ES-I3 (cell line): ENCODE results near the gene ADAM33.
A peak's percentile ranks its signal among the peaks of the same experiment; 100 is the strongest.

ENCODE experiments used
- H3K36me3 ChIP-seq: 2 replicates; pipeline ENCODE4 v1.6.1; 2013; ENCODE audit warnings: mild to moderate bottlenecking, low read length, control low read depth, moderate library complexity; ENCODE audit not compliant: insufficient read depth
- H3K4me1 ChIP-seq: 2 replicates; pipeline ENCODE4 v1.6.1; 2013; ENCODE audit warnings: mild to moderate bottlenecking, control low read depth, low read length; ENCODE audit not compliant: insufficient read depth
- H3K9ac ChIP-seq: 2 replicates; pipeline ENCODE4 v1.6.1; 2013; ENCODE audit warnings: low read depth, mild to moderate bottlenecking, low read length, moderate library complexity
- H3K9me3 ChIP-seq: 2 replicates; pipeline ENCODE4 v1.6.1; 2013; ENCODE audit warnings: mild to moderate bottlenecking, low read length, moderate library complexity; ENCODE audit not compliant: control insufficient read depth, insufficient read depth

The ADAM33 gene

DNA sequence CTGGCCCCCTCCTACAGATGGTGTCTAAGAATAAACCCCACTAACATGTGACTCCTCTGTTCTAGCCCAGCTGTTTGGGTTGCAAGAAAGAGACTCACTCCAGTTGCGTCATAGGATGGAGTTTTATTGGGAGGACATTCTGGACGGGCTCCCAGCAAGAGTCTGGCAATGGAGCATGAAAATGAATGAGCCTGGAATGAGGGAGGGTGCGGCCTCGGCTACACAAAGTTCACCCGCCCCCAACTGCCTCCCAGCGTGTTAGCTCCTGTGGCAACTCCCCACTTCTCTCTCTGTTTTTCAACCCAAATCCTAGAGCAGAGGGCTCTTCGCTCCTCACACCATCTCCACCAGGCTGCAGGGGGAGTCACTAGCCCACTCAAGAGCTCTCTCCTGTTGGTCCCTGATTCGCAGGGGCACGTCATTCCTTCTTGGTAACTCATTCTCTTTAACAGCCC is 5.1 kb upstream of the ADAM33 start:
- Histone ChIP-seq H3K36me3 (no peaks in the 10 kb centered on the region), H3K9me3 (no peaks in the 10 kb centered on the region), H3K9ac (no peak overlapping the region), H3K4me1 (peaks cover 20% of the 10 kb centered on the region)

DNA sequence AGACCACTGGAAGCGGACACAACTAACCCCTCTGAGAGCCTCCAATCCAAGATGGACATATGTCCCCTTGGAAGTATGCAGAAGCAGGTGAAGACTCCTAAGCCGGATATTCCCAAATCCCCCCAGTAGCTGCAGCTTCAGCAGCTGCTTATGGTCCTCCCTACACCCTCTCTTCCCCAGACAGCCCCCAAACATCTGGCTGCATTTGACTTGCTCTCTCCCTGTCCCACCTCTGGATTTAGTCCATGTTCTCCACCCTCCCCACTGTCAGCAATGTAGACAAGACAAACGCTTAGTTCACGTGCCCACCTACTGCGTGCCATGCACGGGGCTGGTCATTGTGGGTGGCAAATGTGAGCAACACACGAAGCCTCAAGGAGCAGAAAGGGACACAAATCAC is 4.6 kb upstream of the ADAM33 start:
- H3K36me3 ChIP-seq: no peaks in the 10 kb centered on the region
- no peak overlapping the region for H3K9ac ChIP-seq
- peaks cover 20% of the 10 kb centered on the region for H3K4me1 ChIP-seq
- H3K9me3 ChIP-seq: no peaks in the 10 kb centered on the region

DNA sequence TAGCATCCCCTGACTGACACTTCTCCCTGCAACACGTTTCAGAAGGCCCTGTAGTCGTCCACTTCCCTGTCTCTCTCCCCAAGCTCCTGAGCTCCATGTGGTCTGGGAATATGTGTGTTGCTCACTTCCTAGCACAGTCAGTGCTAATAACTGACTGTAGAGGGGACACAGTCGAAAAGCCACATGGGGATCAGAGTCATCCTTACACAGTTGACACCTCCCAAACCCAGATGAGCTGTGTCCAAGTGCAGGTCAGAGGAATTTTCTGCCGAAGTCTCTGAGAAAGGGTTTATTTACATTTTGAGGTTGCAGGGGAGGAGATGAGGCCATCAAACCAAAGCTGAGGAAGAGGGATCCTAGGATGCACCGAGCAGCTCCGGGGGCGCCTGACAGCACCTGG is 3.5 kb upstream of the ADAM33 start:
- H3K9me3 ChIP-seq: no peaks in the 10 kb centered on the region
- peaks cover 20% of the 10 kb centered on the region for H3K4me1 ChIP-seq
- H3K9ac ChIP-seq: no peak overlapping the region
- no peaks in the 10 kb centered on the region for H3K36me3 ChIP-seq

DNA sequence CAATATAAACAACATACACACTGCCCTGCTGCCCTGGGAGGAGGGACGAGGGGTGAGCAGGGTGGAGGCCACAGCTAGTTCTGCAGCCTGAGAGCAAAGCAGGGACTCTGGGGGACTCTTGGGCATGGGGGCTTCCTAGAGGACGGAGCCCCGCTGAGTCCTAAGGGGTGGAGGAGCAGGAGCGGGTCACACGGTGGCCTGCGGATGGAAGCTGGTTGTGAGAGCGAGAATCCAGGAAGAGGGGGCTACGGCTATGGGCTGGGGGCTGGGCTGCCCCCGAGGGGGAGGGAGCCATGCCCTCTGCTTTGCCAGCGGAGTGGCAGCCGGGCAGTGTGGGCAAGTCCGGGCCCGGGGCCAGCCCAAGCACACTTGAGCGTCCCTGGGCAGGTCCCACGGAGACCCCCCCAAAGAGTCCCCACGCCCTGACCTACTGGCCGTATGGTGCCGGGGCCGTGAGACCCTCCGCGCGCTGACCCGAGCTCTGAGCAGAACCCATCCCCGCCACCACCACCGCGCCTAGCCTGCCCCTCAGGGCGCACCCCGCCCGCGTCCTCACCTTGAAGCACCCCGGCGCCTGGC is 369 bp downstream of the ADAM33 start:
- peaks cover 14% of the 10 kb centered on the region for H3K4me1 ChIP-seq
- no peaks in the 10 kb centered on the region for H3K36me3 ChIP-seq
- no peaks in the 10 kb centered on the region for H3K9me3 ChIP-seq
- peak overlapping the region; percentile 83 for H3K9ac ChIP-seq

DNA sequence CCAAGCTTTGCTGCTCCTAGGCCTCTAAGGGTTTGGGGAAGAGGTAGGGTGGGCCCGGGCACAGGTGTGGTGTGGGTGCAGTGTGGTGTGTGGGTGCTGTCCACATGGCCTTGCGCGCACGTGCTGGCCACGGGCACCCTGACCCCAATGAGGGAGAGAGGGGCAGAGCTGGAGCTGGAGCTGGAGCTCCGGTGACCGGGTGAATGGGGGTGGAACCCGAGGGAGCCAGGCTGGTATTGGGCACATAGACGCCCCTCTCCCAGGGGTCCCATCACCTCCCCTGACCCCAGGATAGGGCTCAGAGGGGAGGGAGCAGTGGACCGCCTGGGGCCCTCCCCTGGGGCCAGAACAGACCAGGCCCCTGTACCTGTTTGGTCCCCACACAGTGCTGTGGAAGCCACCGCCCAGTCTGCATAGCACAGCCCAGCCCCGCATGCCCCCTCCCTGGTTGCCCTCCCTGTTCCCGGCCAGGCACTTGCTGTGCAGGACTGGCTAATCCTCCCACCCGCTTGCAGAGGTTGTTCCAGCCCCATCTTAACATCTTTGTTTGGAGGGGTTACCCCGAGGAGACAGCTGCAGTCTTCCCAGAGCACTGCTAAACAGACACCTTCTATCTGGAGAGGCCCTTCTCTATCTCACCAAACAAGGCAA is 984 bp downstream of the ADAM33 start:
- peak overlapping the region; percentile 83; the same call in 1 of the 2 replicates for H3K9ac ChIP-seq
- peaks cover 14% of the 10 kb centered on the region for H3K4me1 ChIP-seq
- H3K9me3 ChIP-seq: no peaks in the 10 kb centered on the region
- no peaks in the 10 kb centered on the region for H3K36me3 ChIP-seq

DNA sequence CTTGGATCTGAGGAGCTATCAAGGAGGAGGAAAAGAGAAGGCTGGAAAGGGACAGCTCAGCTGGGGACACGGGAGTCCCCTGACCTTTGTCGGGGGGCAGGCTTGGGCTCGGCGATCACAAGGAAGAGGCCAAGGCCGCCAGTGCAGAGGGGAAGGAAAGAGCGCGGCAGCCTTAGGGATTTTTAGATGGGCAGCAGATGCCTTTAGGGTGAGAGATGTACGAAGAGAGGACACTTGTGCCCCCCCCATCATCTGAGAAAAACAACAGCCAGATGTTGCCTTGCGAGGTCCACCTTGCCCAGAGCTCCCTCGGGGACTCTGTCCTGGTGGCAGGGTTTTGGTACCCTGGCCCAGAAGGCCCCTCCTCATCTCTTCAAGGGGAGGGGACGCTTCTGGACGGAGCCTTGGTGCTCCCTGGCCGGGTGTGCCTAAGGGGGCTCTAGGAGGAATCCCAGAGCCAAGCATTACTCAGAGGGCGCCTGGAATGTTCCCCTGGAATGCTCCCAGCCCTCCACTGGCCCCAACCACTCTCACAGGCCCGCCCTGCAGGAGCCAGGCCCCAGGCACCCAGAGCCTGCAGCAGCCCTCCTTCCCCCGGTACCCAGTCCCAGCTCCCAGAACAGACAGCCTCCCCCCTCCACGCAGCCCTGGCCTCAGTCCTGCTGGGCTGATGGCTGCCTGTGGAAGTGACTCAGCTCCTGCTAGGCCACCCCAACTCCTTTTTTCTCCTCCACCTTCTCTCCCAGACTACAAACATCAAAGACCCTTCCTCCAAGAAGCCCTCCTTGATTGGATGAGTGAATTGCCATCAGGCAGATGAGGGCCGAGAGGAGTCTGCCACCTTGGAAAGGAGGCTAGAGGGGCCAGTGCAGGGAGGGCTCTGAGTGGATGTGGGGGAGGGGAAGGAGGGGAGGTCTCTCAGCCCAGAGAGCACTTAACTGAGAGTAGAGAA is 1.8 kb downstream of the ADAM33 start:
- Histone ChIP-seq H3K36me3 (no peaks in the 10 kb centered on the region), H3K4me1 (peaks cover 9% of the 10 kb centered on the region), H3K9me3 (no peaks in the 10 kb centered on the region), H3K9ac (peak overlapping the region; percentile 32; the same call in 1 of the 2 replicates)

DNA sequence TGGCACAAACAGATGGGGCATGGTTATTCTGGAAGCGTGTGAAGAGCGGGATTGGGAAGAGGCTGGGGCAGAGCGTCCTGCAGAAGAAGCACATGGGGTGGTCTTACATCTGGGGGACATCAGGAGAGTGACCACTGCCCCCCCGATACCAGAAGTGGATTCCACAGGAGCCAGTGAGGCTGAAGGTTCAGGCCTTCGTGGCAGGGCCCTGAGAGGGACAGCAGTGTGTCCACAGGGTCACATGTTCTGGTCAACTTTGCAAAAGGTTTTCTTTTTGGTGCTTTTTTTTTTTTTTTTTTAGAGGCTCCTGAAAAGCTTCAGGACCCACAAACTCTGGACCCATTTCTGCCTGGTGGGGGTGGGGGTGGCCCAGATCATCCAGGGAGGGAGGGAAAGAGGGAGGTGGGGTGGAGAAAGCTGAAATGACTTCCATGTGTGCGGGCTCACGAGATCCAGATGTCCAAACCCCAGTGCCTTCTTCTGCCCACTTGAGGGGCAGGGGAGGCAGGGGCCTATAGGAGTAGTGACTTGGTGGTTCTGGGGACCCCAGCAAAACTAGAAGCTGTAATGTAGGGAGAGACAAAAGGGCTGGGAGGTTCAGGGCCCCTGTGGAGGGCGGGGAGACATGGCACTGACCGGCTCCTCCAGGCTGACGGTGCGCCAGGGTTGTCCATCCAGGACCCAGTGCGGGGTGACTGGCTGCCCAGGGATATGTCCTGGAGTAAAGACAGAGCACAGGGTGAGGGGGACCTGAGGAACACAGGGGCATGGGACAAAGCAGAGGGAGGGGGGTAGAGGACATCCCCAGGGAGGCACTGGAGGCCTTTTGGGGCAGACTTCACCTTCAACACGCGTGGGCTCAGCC is 2.7 kb downstream of the ADAM33 start:
- H3K9ac ChIP-seq: no peak overlapping the region
- H3K9me3 ChIP-seq: no peaks in the 10 kb centered on the region
- no peaks in the 10 kb centered on the region; the same call in 1 of the 2 replicates for H3K4me1 ChIP-seq

DNA sequence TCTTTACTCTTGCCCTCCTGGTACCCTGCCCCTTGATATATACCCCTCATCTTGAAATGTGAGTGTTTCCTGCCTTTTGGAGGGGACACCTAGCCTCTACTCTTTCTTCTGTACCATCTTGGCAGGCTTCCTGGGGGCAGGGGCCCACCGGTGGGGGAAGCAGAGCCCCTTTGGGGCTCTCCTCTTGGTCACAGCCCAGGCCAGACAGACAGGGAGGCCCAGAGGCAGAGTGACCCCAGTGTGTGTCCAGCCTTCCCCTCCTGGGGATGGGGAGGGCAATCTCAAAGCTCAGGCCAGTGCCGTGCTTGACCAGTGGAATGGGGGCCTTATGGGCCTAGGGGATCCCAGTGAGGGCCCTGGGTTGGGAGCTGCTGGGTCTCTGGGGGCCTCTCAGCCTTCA is 3.6 kb downstream of the ADAM33 start:
- no peaks in the 10 kb centered on the region for H3K9me3 ChIP-seq
- no peak overlapping the region for H3K9ac ChIP-seq
- no peaks in the 10 kb centered on the region for H3K36me3 ChIP-seq
- H3K4me1 ChIP-seq: no peaks in the 10 kb centered on the region; the same call in 1 of the 2 replicates

More for the DNA sequence above, 2.7 kb downstream of the ADAM33 start:
- no peaks in the 10 kb centered on the region for H3K36me3 ChIP-seq

DNA sequence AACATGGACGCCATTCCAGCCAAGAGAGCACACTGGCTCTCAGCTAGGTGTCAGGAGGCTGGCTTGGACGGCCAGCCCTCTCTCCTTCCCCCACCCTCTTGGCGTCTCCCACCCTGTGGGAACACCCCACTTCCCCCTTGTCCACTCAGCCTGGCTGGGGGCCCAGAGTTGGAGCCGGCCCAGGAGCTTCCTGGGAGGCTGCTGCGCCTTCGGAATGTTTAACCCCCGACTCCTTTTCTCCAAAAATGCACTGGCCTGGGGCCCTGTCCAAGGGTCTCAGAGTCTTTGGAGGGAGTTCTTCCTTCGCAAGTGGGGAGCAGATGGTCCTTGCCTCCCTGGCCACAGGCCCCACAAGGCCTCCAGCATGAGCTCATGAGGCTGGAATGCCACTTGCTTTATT is 4.1 kb downstream of the ADAM33 start:
- no peaks in the 10 kb centered on the region for H3K9me3 ChIP-seq
- no peaks in the 10 kb centered on the region for H3K36me3 ChIP-seq
- H3K4me1 ChIP-seq: no peaks in the 10 kb centered on the region; the same call in 1 of the 2 replicates
- no peak overlapping the region for H3K9ac ChIP-seq

DNA sequence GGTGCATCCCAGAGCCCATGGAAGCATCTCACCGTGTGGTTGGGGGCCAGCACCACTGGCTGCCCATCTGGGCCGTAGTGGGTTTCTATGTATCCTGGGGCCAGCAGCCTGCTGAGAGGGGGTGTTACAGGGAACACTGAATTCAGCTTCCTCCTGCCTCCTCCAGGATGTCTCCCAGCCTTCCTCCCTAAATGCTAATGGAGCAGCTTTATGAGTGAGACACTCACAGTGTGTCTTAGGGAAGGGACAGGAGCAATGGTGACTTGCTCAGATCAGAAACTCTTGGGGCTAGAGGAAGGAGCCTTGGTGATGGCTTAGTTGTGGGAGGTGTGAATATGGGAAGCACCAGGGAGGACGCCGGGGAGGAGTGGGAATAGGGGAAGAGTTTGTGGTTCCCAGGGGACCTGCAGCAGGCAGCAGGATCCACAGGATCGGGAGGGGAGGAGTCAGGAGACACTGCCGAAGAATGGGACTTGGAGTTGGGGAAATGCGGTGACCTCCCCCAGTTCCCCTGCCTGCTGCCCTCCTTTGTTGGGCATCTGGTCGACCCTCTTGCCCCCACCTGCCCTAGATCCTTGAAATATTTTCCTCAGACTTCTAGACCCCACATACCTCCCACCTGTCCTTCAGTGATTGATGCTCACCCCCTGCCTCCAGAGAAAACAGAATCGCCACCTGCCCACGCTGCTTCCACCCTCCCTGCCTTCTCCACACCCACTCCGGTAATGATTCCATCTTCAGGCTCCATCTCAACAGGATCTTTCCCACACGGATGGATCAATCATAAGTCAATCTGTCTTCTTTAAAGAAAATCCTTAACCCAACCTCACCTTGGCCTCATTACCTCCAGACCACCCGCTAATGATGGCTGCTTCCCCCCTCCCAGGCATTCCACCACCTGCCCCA is 6.6 kb downstream of the ADAM33 start:
- Histone ChIP-seq H3K9ac (no peak overlapping the region), H3K9me3 (no peaks in the 10 kb centered on the region), H3K4me1 (peaks cover under 1% of the 10 kb centered on the region; the same call in 1 of the 2 replicates), H3K36me3 (no peaks in the 10 kb centered on the region)

DNA sequence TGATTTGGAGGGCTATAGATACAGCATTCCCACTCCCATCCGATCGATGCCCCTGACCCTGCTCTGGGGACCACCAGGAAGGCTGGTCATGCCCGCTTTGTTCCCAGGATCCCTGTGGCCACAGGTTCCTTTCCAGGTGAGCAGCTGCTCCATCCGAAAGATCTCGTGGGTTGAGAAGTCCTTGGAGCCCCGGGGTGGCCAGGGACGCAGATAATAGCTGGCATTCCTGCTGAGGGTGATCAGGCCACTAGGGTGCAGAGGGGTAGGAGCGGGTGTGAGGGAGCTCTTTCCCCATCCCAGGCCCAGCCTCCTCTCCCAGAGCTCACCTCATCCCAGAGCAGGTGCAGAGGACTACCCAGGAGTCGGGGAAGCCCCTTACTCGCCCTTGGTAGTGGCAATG is 7.4 kb downstream of the ADAM33 start:
- Histone ChIP-seq H3K9ac (no peak overlapping the region), H3K36me3 (no peaks in the 10 kb centered on the region), H3K9me3 (no peaks in the 10 kb centered on the region), H3K4me1 (peaks cover 5% of the 10 kb centered on the region; the same call in 1 of the 2 replicates)

DNA sequence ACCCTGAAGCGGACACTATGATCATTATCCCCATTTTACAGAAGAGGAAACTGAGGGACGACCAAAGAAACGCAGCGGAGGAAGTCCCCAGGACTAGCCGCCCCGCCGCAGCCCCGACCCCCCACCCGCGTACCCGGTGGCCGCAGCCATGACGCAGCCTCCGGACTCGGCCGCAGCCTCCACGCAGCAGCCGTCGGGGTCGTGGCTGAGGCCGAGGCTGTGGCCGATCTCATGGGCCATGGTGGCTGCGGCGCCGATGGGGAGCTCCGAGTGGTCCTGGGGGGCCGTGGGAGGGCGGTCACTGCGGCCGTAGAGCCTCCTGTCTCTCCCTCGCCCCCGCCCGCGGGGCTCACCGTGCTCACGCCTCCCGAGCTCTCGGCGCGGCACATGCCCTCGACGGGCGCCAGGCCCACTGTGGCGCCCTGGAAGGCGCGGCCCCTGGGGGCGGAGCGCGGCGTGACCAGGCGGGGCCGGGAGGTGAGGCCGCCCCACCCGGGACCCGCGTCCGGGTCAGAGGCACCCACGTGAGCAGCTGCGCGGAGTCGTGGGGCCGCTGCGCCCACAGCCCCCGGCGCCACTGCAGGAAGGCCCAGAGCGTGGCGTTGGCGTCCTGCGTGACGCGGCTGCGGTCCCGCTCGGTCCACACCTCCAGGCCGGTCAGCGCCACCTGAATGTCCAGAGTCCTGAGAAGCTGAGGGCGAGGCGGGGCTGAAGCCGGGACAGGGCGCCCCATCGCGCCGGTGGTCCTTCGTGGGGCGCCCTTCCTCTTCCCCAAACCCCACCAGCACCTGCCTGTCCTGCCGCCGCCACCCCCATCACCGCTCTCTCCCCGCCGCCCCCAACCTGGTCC is 8.4 kb downstream of the ADAM33 start:
- Histone ChIP-seq H3K9ac (no peak overlapping the region), H3K9me3 (no peaks in the 10 kb centered on the region), H3K36me3 (no peaks in the 10 kb centered on the region), H3K4me1 (peaks cover 5% of the 10 kb centered on the region; the same call in 1 of the 2 replicates)
